Measurements from ENCODE around the gene ITPK1.

DNA sequence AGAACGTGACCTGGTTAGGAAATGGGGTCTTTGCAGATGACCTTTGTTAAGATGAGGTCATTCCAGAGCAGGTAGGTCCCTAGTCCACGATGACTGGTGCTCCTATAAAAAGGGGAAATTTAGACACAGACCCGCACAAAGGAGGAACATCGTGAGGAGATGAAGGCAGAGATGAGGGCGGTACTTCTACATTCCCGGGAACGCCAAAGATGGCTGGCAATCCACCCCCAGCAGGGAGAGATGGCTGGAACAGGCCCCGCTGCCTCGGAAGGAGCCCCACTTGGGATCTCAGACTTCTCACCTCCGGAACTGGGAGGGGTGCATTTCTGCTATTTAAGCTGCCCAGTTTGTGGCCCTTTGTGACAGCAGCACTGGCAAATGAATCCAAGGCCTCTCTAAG, 85.0 kb downstream of the ITPK1 start:
- TF ChIP-seq EZH2phosphoT487 (IDR thresholded peaks at IDR 0.05; ENCODE audit: low read depth): no peak
- TF ChIP-seq, protein P1, sequence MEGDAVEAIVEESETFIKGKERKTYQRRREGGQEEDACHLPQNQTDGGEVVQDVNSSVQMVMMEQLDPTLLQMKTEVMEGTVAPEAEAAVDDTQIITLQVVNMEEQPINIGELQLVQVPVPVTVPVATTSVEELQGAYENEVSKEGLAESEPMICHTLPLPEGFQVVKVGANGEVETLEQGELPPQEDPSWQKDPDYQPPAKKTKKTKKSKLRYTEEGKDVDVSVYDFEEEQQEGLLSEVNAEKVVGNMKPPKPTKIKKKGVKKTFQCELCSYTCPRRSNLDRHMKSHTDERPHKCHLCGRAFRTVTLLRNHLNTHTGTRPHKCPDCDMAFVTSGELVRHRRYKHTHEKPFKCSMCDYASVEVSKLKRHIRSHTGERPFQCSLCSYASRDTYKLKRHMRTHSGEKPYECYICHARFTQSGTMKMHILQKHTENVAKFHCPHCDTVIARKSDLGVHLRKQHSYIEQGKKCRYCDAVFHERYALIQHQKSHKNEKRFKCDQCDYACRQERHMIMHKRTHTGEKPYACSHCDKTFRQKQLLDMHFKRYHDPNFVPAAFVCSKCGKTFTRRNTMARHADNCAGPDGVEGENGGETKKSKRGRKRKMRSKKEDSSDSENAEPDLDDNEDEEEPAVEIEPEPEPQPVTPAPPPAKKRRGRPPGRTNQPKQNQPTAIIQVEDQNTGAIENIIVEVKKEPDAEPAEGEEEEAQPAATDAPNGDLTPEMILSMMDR (IDR thresholded peaks at IDR 0.05; ENCODE audit: low read depth, low read length): no peak
